AG04450 (cell line): ENCODE data around the gene DCTN3. TPM values are rescaled to one million over a fixed set of nuclear protein-coding genes. Genes with fewer than 3 reads are reported as not detected.

Experiments used
- CTCF ChIA-PET: fragments of 300-600, 350-600 bp; formaldehyde crosslinking; extraction: SDS; loops from one replicate; lab custom pipeline; 2022; ENCODE audit warnings: antibody characterized with exemption, inconsistent platforms; lab: Charles Lee
- POLR2A ChIA-PET: fragments of 350-600 bp; formaldehyde crosslinking; extraction: SDS; loops from one replicate; lab custom pipeline; 2021; ENCODE audit warnings: antibody characterized with exemption, inconsistent platforms; lab: Yijun Ruan, JAX
- DNase-seq: peaks from one replicate; pipeline ENCODE4 v3.0.0-alpha.2; 2011; ENCODE audit warnings: low read depth, low spot score
- H3K27ac ChIP-seq: one replicate; pipeline ENCODE4 v1.5.1; 2012; ENCODE audit warnings: low read depth, low read length, control low read depth
- H3K27me3 ChIP-seq: one replicate; pipeline ENCODE4 v1.6.0; 2012; ENCODE audit warnings: low read length; ENCODE audit not compliant: control insufficient read depth, insufficient read depth
- H3K4me3 ChIP-seq: 2 replicates; pipeline ENCODE4 v1.5.1; 2011; ENCODE audit warnings: mild to moderate bottlenecking, low read depth, low read length, control low read depth
- H3K9me3 ChIP-seq: 2 replicates; pipeline ENCODE4 v1.5.1; 2012; ENCODE audit warnings: low read length; ENCODE audit not compliant: control insufficient read depth, insufficient read depth
- polyA plus RNA-seq: library from polyadenylated mRNA; depleted of rRNA; stranded (reverse); fragments of >200 nt; gene quantifications from 2 replicates; pipeline ENCODE4 v1.2.3, GENCODE V29; 2011
- TF ChIP-seq, protein P1 (sequence below): IDR thresholded peaks from 2 replicates; pipeline ENCODE4 v1.5.1; 2011; ENCODE audit warnings: low read depth, low read length, control low read depth, inconsistent platforms

DCTN3 gene
- polyA plus RNA-seq, 1 experiment, result 97.6 TPM

DNA sequence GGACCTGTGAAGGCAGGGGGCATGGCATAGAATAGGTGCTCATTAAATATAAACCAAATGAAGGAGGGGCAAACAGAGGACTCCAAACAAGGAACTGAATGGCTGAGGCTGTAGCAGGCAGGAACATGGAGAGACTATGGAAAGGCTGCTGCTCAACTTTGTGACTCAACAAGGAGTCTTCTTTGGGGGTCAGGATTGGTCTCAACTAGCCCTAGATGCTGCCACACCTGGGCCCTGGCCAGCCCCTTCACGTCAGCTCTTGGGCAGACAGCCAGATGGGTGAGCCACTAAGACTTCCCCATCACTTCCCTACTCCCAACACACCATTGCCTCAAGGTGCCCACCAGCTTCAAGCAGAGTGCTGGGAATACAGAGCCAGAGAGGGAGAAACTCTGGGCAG lies 19.4 kb downstream of the DCTN3 start:
- Histone ChIP-seq H3K9me3 (no peaks in the 10 kb centered on the region), H3K27ac (no peak overlapping the region), H3K27me3 (peaks cover 45% of the 10 kb centered on the region), H3K4me3 (no peak overlapping the region)
- CTCF ChIA-PET, result interaction anchor here (1.0 to 3.1 kb wide), 3 partner anchors 9 to 197 kb away, joined by 3 to 12 read pairs (median 9); no protein-coding TSS in a partner anchor
- POLR2A ChIA-PET, result no interaction called here
- TF ChIP-seq, protein P1, sequence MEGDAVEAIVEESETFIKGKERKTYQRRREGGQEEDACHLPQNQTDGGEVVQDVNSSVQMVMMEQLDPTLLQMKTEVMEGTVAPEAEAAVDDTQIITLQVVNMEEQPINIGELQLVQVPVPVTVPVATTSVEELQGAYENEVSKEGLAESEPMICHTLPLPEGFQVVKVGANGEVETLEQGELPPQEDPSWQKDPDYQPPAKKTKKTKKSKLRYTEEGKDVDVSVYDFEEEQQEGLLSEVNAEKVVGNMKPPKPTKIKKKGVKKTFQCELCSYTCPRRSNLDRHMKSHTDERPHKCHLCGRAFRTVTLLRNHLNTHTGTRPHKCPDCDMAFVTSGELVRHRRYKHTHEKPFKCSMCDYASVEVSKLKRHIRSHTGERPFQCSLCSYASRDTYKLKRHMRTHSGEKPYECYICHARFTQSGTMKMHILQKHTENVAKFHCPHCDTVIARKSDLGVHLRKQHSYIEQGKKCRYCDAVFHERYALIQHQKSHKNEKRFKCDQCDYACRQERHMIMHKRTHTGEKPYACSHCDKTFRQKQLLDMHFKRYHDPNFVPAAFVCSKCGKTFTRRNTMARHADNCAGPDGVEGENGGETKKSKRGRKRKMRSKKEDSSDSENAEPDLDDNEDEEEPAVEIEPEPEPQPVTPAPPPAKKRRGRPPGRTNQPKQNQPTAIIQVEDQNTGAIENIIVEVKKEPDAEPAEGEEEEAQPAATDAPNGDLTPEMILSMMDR, result no peak
- DNase-seq, result no peak

DNA sequence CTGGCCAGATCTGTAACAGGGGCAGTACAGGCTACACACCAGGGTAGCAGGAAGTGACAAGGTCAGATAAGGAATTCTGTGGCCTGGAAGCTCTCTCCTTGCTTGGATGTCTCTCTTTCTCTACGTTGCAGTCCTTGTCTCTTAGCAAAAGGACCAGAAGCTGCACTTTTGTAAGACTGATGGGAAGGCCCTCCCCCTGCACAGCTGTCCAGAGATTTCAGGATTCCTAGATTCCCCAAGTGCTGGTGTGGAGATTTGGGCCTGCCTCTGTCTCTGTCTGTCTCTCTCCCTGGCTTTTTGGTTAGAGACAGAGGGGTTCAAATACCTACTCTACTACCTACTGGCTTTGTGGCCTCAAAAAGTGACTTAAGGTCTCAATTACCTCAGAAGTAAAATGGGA lies 20.7 kb downstream of the DCTN3 start:
- Histone ChIP-seq H3K9me3 (no peaks in the 10 kb centered on the region), H3K27ac (no peak overlapping the region), H3K4me3 (no peak overlapping the region), H3K27me3 (peaks cover 42% of the 10 kb centered on the region)
- CTCF ChIA-PET, result interaction anchor here (1.1 to 3.1 kb wide), 2 partner anchors 12 to 52 kb away, joined by 3 to 9 read pairs; partner anchors contain the start of gene RPP25L
- DNase-seq, result no peak
- POLR2A ChIA-PET, result no interaction called here
- TF ChIP-seq, protein P1, result no peak

DNA sequence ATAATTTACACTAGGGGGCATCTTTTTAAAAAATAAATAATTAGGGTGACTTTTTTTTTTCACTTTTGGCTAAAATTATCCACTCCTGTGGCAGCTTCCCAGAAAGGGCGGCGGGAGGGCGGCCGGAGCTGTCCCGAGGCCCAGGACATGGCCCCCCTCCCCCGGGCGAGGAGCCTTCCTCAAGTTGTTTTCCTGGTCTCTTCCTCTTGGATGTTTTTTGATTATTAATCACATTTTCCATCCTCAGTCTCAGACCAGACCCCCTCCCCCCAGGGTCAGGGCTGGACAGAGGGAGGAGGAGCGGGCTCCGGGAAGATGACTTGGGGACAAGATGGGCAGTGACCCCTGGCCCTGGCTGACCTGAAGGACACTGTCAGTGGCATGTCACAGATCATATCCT lies 26.1 kb downstream of the DCTN3 start:
- CTCF ChIA-PET, result interaction anchor here (0.6 to 1.9 kb wide), 4 partner anchors 40 to 190 kb away, joined by 3 to 14 read pairs (median 6); no protein-coding TSS in a partner anchor
- TF ChIP-seq, protein P1, result no peak
- Histone ChIP-seq H3K4me3 (no peak overlapping the region), H3K9me3 (no peaks in the 10 kb centered on the region; the same call in 1 of the 2 replicates), H3K27me3 (peaks cover 73% of the 10 kb centered on the region), H3K27ac (no peak overlapping the region)
- POLR2A ChIA-PET, result interaction anchor here (1.1 kb wide), 1 partner anchor 112 kb away, joined by 3 read pairs; no protein-coding TSS in a partner anchor
- DNase-seq, result no peak

DNA sequence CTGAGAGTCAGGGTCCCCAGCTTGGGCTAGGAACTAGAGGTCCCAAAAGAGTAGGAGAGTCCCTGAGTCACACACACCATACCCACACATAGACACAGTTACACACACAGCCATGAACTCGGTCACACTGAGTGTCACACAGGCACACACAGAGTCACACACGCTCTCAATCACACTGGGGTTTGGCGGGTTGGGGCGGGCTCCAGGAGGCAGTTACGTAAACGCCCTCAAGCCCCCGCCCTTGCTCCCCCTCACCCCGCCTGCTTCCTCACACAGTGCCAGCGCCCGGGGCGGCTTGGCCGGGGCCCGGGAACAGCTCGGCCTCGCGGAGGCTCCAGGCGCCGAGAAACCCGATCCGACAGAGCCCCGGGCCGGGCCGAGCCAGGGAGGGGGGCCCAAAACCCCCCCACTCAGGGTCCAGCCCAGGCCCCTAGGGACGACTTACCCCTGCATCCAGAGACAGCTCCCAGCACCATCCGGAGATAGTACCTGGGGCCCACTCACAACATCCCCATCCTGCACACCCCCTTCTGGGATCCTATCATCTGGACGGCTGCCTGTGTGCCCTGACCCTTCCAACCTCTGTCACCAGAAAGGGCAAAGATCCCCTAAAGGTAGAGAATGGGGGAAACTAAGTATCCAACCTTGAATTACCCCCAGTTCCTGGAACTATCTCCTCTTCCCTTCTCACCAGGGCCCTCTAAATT lies 27.2 kb downstream of the DCTN3 start:
- H3K27ac ChIP-seq, result no peak overlapping the region
- peaks cover 79% of the 10 kb centered on the region for H3K27me3 ChIP-seq
- DNase-seq, result no peak
- TF ChIP-seq, protein P1, result no peak
- ChIA-PET CTCF (interaction anchor here (0.5 to 3.6 kb wide), 6 partner anchors 14 to 305 kb away, joined by 3 to 110 read pairs (median 34); no protein-coding TSS in a partner anchor), POLR2A (interaction anchor here (1.1 kb wide), 1 partner anchor 111 kb away, joined by 3 read pairs; no protein-coding TSS in a partner anchor)
- no peak overlapping the region for H3K4me3 ChIP-seq
- H3K9me3 ChIP-seq, result no peaks in the 10 kb centered on the region; the same call in 1 of the 2 replicates
